ENCODE data around the gene FTO. TPM values are rescaled to one million over a fixed set of nuclear protein-coding genes. Genes with fewer than 3 reads are reported as not detected.

Gene FTO
- total and polyA plus RNA-seq, 2 of the 8 experiments (the other 6 are each of a cell fraction or from before 2014, with no cell fraction given), result 34.5 to 59.8 TPM

GRCh38 chr16:53866520-53866919 lies 162.6 kb downstream of the FTO start:
- FAIRE-seq (no peak), DNase-seq (ENCODE audit: low read depth in 1 of 2, low spot score in 2 of 2) (no peak)
- Histone ChIP-seq H3K79me1 (ENCODE audit: low read depth, low read length) (no peaks in the 10 kb centered on the region), H3K56ac (replicated peaks; ENCODE audit: insufficient read length, low read depth, low read length) (no peak overlapping the region), H4K8ac (ENCODE audit: extremely low read depth, insufficient read depth, low read length) (no peak overlapping the region), H3K14ac (ENCODE audit: insufficient read length) (no peak overlapping the region), H2AFZ (ENCODE audit: low read length) (no peak overlapping the region), H3K4me3 (ENCODE audit: extremely low read depth in 1 of 4, insufficient read depth in 2 of 4, low read depth in 3 of 4, low read length in 4 of 4) (no peak overlapping the region), H2BK5ac (ENCODE audit: low read depth, low read length) (no peak overlapping the region), H3K9me3 (ENCODE audit: insufficient read depth in 2 of 2, low read depth in 1 of 2, low read length in 1 of 2) (0 out of 4 replicates have a peak, but pooled peaks cover 0 to 2% of the 10 kb centered on the region in 2 experiments), H2BK20ac (ENCODE audit: low read length) (no peak overlapping the region), H3K23ac (ENCODE audit: insufficient read length) (no peak overlapping the region), H2BK15ac (ENCODE audit: low read length) (no peak overlapping the region), H3K27ac (ENCODE audit: low read depth, low read length) (no peak overlapping the region), H3K23me2 (ENCODE audit: low read depth, low read length) (no peaks in the 10 kb centered on the region), H4K20me1 (replicated peaks in 1 of 2; ENCODE audit: control insufficient read depth in 1 of 2, insufficient read depth in 2 of 2, low read length in 2 of 2) (no peaks in the 10 kb centered on the region), H4K91ac (replicated peaks; ENCODE audit: insufficient read length, low read length) (no peak overlapping the region), H2AK5ac (ENCODE audit: low read depth, low read length) (no peak overlapping the region), H3K18ac (ENCODE audit: extremely low read depth, low read length) (no peak overlapping the region), H3K9ac (replicated peaks in 1 of 4; ENCODE audit: extremely low read depth in 1 of 4, low read depth in 3 of 4, low read length in 3 of 4) (no peak overlapping the region), H3K36me3 (ENCODE audit: control insufficient read depth in 2 of 4, insufficient read depth in 4 of 4, low read length in 3 of 4) (no peaks in the 10 kb centered on the region), H4K5ac (ENCODE audit: insufficient read length, low read depth, low read length) (no peak overlapping the region), H3K79me2 (ENCODE audit: control insufficient read depth in 1 of 2, insufficient read depth in 2 of 2, low read length in 2 of 2) (no peaks in the 10 kb centered on the region), H3K4me1 (replicated peaks in 1 of 4; ENCODE audit: control insufficient read depth in 3 of 4, insufficient read depth in 4 of 4, low read length in 3 of 4) (peaks cover 0 to 9% (median 3%) of the 10 kb centered on the region in 4 experiments; a peak in 3 of 7 replicates), H3K4ac (replicated peaks; ENCODE audit: insufficient read length, low read depth, low read length) (no peak overlapping the region), H2BK12ac (ENCODE audit: low read depth, low read length) (no peak overlapping the region), H2BK120ac (replicated peaks; ENCODE audit: low read depth, low read length) (no peak overlapping the region), H3K27me3 (replicated peaks in 1 of 4; ENCODE audit: control insufficient read depth in 3 of 4, extremely low read depth in 1 of 4, insufficient read depth in 3 of 4, low read length in 3 of 4) (no peaks in the 10 kb centered on the region), H3K4me2 (ENCODE audit: insufficient read depth in 1 of 2, low read depth in 2 of 2, low read length in 2 of 2) (no peak overlapping the region)
- ChIA-PET CTCF (ENCODE audit: partially characterized antibody) (interaction anchor here (0.6 kb wide), 1 partner anchor 24 kb away, joined by 3 read pairs; no protein-coding TSS in a partner anchor), POLR2A (ENCODE audit: partially characterized antibody) (no interaction called here)
- no peak for TF ChIP-seq YY1 (IDR thresholded peaks at IDR 0.05; ENCODE audit: low read depth, low read length)
- no peak for TF ChIP-seq CTCF (IDR thresholded peaks at IDR 0.05; ENCODE audit: control extremely low read depth in 1 of 3, insufficient read depth in 1 of 3, low read depth in 1 of 3, low read length in 3 of 3)
- TF ChIP-seq EP300 (IDR thresholded peaks at IDR 0.05; ENCODE audit: borderline replicate concordance in 1 of 2, low read depth in 2 of 2, low read length in 2 of 2), result no peak
- TF ChIP-seq TCF12 (IDR thresholded peaks at IDR 0.05; ENCODE audit: low read depth, low read length), result no peak
- TF ChIP-seq BACH1 (IDR thresholded peaks at IDR 0.05; ENCODE audit: low read length), result no peak
- TF ChIP-seq NRF1 (IDR thresholded peaks at IDR 0.05; ENCODE audit: low read depth, low read length), result no peak
- no peak for TF ChIP-seq CREB1 (IDR thresholded peaks at IDR 0.05)
- TF ChIP-seq BRCA1 (IDR thresholded peaks at IDR 0.05; ENCODE audit: low read depth, low read length), result no peak
- 94% methylated on average over 1 of the region's 1 CpG; no CpG with 5 or more reads in 1 of the 2 experiments for WGBS, 2 experiments (ENCODE audit: extremely low coverage in 1 of 2, insufficient coverage in 1 of 2, insufficient read length in 1 of 2, insufficient replicate concordance in 2 of 2, low coverage in 1 of 2, low lambda C conversion rate in 2 of 2, missing lambda C conversion rate in 1 of 2)

All from H1 (cell line).